BJ (cell line): ENCODE measurements around the gene CLEC18A. TPM values are rescaled to one million over a fixed set of nuclear protein-coding genes. Genes with fewer than 3 reads are reported as not detected.

ENCODE experiments used
- CTCF ChIA-PET: fragments of 350-600 bp; formaldehyde crosslinking; extraction: SDS; loops from one replicate; lab custom pipeline; 2021; ENCODE audit warnings: antibody characterized with exemption, inconsistent platforms; lab: Yijun Ruan, JAX
- POLR2A ChIA-PET: fragments of 300-600 bp; sonication (Branson Sonifier 250); formaldehyde crosslinking; extraction: SDS; loops from one replicate; lab custom pipeline; 2021; ENCODE audit warnings: antibody characterized with exemption; lab: Charles Lee
- DNase-seq: peaks from one replicate; pipeline ENCODE4 v3.0.0-alpha.2; 2011; ENCODE audit warnings: low read depth
- H3K27me3 ChIP-seq: 2 replicates; pipeline ENCODE4 v1.6.0; 2011; ENCODE audit warnings: low read length; ENCODE audit not compliant: control insufficient read depth, insufficient read depth
- H3K36me3 ChIP-seq: 2 replicates; pipeline ENCODE4 v1.5.1; 2011; ENCODE audit warnings: low read length; ENCODE audit not compliant: control insufficient read depth, insufficient read depth
- H3K4me3 ChIP-seq: 2 replicates; pipeline ENCODE4 v1.5.1; 2011; ENCODE audit warnings: low read depth, mild to moderate bottlenecking, control low read depth, low read length
- CTCF ChIP-seq: IDR thresholded peaks from 2 replicates; pipeline ENCODE4 v1.5.1; 2011; ENCODE audit warnings: low read depth, mild to moderate bottlenecking, control low read depth, inconsistent platforms, low read length, moderate library complexity; ENCODE audit not compliant: insufficient read depth
- polyA plus RNA-seq: library from polyadenylated mRNA; depleted of rRNA; stranded (reverse); fragments of >200 nt; gene quantifications from 2 replicates; pipeline ENCODE4 v1.2.3, GENCODE V29; 2011

CLEC18A gene
- polyA plus RNA-seq, 1 experiment, result 0.04 TPM

- ChIA-PET CTCF (interaction anchor here (0.8 to 17.1 kb wide), 3 partner anchors 12 to 141 kb away, joined by 4 to 318 read pairs (median 6); no protein-coding TSS in a partner anchor), POLR2A (no interaction called here)
- Histone ChIP-seq H3K36me3 (peaks cover 25% of the 10 kb centered on the region), H3K27me3 (no peaks in the 10 kb centered on the region), H3K4me3 (no peak overlapping the region)
- no peak for DNase-seq
- no peak for TF ChIP-seq CTCF
Measured at GRCh38 chr16:69936751-69937211, 14.4 kb upstream of the CLEC18A start.

- POLR2A ChIA-PET, result no interaction called here
- CTCF ChIA-PET, result interaction anchor here (0.7 to 17.1 kb wide), 5 partner anchors 8 to 227 kb away, joined by 3 to 318 read pairs (median 6); no protein-coding TSS in a partner anchor
- Histone ChIP-seq H3K36me3 (peaks cover 25% of the 10 kb centered on the region), H3K4me3 (no peak overlapping the region), H3K27me3 (no peaks in the 10 kb centered on the region)
- no peak for DNase-seq
- TF ChIP-seq CTCF, result peak; percentile 53
Measured at GRCh38 chr16:69937465-69937951, 13.6 kb upstream of the CLEC18A start.

- DNase-seq, result no peak
- TF ChIP-seq CTCF, result no peak
- peaks cover 23% of the 10 kb centered on the region for H3K36me3 ChIP-seq
- no peaks in the 10 kb centered on the region for H3K27me3 ChIP-seq
- CTCF ChIA-PET, result interaction anchor here (5.2 to 17.1 kb wide), 2 partner anchors 10 to 144 kb away, joined by 37 to 318 read pairs; no protein-coding TSS in a partner anchor
- POLR2A ChIA-PET, result no interaction called here
- no peak overlapping the region for H3K4me3 ChIP-seq
Measured at GRCh38 chr16:69938981-69939820, 11.9 kb upstream of the CLEC18A start.

GRCh38 chr16:69939821-69940585 is 11.1 kb upstream of the CLEC18A start:
- peaks cover 21% of the 10 kb centered on the region for H3K36me3 ChIP-seq
- CTCF ChIA-PET, result interaction anchor here (0.9 to 17.1 kb wide), 4 partner anchors 8 to 185 kb away, joined by 3 to 318 read pairs (median 21); partner anchors contain the start of gene NOB1

More at GRCh38 chr16:69939821-69940585, 11.1 kb upstream of the CLEC18A start:
- TF ChIP-seq CTCF, result no peak
- no peak for DNase-seq
- H3K27me3 ChIP-seq, result no peaks in the 10 kb centered on the region
- no peak overlapping the region for H3K4me3 ChIP-seq
- POLR2A ChIA-PET, result no interaction called here
